Heart left ventricle (tissue), 16 donors: ENCODE results near the gene P4HA3. TPM values are rescaled to one million over a fixed set of nuclear protein-coding genes. Genes with fewer than 3 reads are reported as not detected.

Source experiments
- ATAC-seq, 4 donors: fragments of 200-7000 bp; cut with Tn5 transposase; one replicate each; pipeline ENCODE4 v1.9.1; 2020 to 2022; ENCODE audit warnings: moderate library complexity in 4 of 4, mild to moderate bottlenecking in 3 of 4, moderate number of reproducible peaks in 1 of 4
- DNase-seq, 5 donors: peaks; one replicate each; pipeline ENCODE4 v3.0.0-alpha.2; 2020
- H3K27ac ChIP-seq, 12 donors: fragments of 200-600 bp; sonication (generic) in 4 of 12; one replicate each; pipeline versions ENCODE4 v1.5.0 to v1.8.0; 2016 to 2022; ENCODE audit warnings: mild to moderate bottlenecking in 2 of 12
- H3K27me3 ChIP-seq, 9 donors: fragments of 200-600 bp; sonication (generic) in 2 of 9; one replicate each; pipeline versions ENCODE4 v1.5.1 to v1.8.0; 2016 to 2022; ENCODE audit warnings: mild to moderate bottlenecking in 3 of 9
- H3K36me3 ChIP-seq, 9 donors: fragments of 200-600 bp; sonication (generic) in 2 of 9; one replicate each; pipeline versions ENCODE4 v1.5.0 to v1.8.0; 2018 to 2022; ENCODE audit warnings: mild to moderate bottlenecking in 2 of 9
- H3K4me1 ChIP-seq, 12 donors: fragments of 200-600 bp; sonication (generic) in 4 of 12; one replicate each; pipeline versions ENCODE4 v1.5.0 to v1.8.0; 2016 to 2022; ENCODE audit warnings: mild to moderate bottlenecking in 3 of 12
- H3K4me3 ChIP-seq, 12 donors: fragments of 200-600 bp; sonication (generic) in 4 of 12; one replicate each; pipeline versions ENCODE4 v1.5.0 to v1.8.0; 2017 to 2022; ENCODE audit warnings: mild to moderate bottlenecking in 9 of 12, moderate library complexity in 4 of 12
- H3K9me3 ChIP-seq, 12 donors: fragments of 200-600 bp; sonication (generic) in 4 of 12; one replicate each; pipeline versions ENCODE4 v1.5.0 to v1.8.0; 2016 to 2022; ENCODE audit warnings: mild to moderate bottlenecking in 1 of 12
- POLR2A ChIP-seq, 2 donors: fragments of 450-650 bp; IDR thresholded peaks; one replicate each; pipeline ENCODE4 v1.6.1; 2017; ENCODE audit warnings: antibody characterized with exemption in 2 of 2, mild to moderate bottlenecking in 2 of 2, moderate library complexity in 2 of 2
- whole genome bisulfite sequencing, 4 donors: extraction: QIAGEN DNeasy Blood & Tissue Kit in 2 of 4; methylation state at CpG; one replicate each; pipeline versions ENCODE4 v1.1.5 to v1.1.7; 2013 to 2018; 5-methylcytosine and 5-hydroxymethylcytosine counted together
- intact Hi-C, 10 donors: fragments of 100-400 bp; cut with DNase I; formaldehyde crosslinking; loops; one replicate each; pipeline versions ENCODE4 v1.11.1 to v1.14.2; 2022
- polyA plus RNA-seq, 2 donors: library from polyadenylated mRNA; stranded (reverse); fragments of 200-250 nt; gene quantifications; one replicate each; pipeline ENCODE4 v1.2.3, GENCODE V29; 2013
- total RNA-seq, 9 donors: library from RNA; depleted of rRNA in 2 of 9; stranded (reverse); fragments of >200 nt in 2 of 9; fragmentation: NEBNext Ultra II Directional in 3 of 9; extraction: Animal tissue kit (Norgen Biotek cat#: 25700) in 3 of 9; gene quantifications; one replicate each; pipeline versions ENCODE4 v1.1.0 to v1.2.4, GENCODE V29; 2016 to 2023
- TF ChIP-seq, protein P1 (sequence below), 12 donors: fragments of 200-600 bp; sonication (generic) in 4 of 12; IDR thresholded peaks; one replicate each; pipeline versions ENCODE4 v1.5.0 to v1.8.0; 2018 to 2022; ENCODE audit warnings: antibody characterized with exemption in 12 of 12, mild to moderate bottlenecking in 5 of 12
- donor health status: ischemic (EF 13 %, LVEDD 7.1; RV severe dilation, severe dysfunction).
- donor health status: healthy with polysubstance abuse.
- donor health status: DM: no; HTN: yes; CAD: no.
- donor health status: DM: no; HTN: no; CAD: no.
- donor health status: ischemic (EF 25% LVEDD 6.9; RV normal size, moderate dysfunction).
- donor health status: ischemic (EF 25% LVEDD 5.7; RV mildly dilated, moderate dysfunction).
- donor health status: healthy.
- donor health status: DM: yes; HTN: yes; CAD: no.
- donor health status: ischemic (EF 35%, LVEDD 5.7; RV mildly dilated, moderate dysfunction).
- donor health status: nonischemic (EF 11% LVEDD 7.7; RV severe dilation, severe dysfunction).
- donor health status: DM: yes; HTN: yes; CAD: no.
- donor health status: PGD.
- donor health status: ischemic (EF 29% LVEDD 5.4; RV normal size, mild dysfunction).
- donor health status: nonischemic (EF 23%, LVEDD 6.1; RV moderate dilation, normal function).

Gene P4HA3
- total and polyA plus RNA-seq, 11 donors: 0.15 to 1.2 (median 0.54) TPM; not detected in 4

DNA sequence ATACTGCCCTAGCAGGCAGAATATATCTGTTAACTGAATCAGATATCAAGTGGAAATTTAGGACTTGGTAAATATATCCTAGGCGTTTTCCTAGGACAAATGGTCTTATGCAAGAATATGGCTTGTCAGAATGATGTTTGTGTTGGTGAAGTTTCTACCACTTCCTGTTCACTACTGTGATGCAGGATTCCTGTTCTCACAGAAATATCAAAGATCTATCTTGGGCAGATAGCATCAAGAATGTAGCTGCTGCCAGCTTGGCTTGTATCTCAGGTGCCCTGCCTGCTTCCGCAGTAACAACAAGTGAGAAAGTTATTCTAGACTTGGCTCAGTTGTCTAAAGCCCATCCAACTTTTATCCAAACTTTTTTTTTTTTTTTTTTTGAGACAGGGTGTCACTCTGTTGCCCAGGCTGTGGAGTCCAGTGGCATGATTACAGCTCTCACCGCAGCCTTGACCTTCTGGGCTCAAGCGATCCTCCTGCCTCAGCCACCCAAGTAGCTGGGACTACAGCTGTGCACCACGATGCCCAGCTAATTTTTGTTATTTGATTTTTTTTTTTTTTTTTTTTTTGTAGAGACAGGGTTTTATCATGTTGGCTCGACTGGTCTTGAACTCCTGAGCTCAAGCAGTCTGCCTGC lies 79.0 kb downstream of the P4HA3 start:
- H3K9me3 ChIP-seq: no peaks in the 10 kb centered on the region
- H3K4me1 ChIP-seq: peaks cover 0 to 11% (median 0%) of the 10 kb centered on the region in 12 donors
- ATAC-seq (peak in 1 of 4 donors; percentile 23), DNase-seq (no peak)
- peaks cover 0 to 74% (median 55%) of the 10 kb centered on the region in 9 donors for H3K36me3 ChIP-seq
- intact Hi-C loops: no loop called here
- H3K4me3 ChIP-seq: no peak overlapping the region
- H3K27me3 ChIP-seq: no peaks in the 10 kb centered on the region
- 77 to 86% (median 79%) methylated on average over 6 of the region's 6 CpGs for WGBS, 4 donors
- H3K27ac ChIP-seq: no peak overlapping the region
- no peak for TF ChIP-seq POLR2A (IDR thresholded peaks at IDR 0.05)
- TF ChIP-seq, protein P1, sequence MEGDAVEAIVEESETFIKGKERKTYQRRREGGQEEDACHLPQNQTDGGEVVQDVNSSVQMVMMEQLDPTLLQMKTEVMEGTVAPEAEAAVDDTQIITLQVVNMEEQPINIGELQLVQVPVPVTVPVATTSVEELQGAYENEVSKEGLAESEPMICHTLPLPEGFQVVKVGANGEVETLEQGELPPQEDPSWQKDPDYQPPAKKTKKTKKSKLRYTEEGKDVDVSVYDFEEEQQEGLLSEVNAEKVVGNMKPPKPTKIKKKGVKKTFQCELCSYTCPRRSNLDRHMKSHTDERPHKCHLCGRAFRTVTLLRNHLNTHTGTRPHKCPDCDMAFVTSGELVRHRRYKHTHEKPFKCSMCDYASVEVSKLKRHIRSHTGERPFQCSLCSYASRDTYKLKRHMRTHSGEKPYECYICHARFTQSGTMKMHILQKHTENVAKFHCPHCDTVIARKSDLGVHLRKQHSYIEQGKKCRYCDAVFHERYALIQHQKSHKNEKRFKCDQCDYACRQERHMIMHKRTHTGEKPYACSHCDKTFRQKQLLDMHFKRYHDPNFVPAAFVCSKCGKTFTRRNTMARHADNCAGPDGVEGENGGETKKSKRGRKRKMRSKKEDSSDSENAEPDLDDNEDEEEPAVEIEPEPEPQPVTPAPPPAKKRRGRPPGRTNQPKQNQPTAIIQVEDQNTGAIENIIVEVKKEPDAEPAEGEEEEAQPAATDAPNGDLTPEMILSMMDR (IDR thresholded peaks at IDR 0.05): no peak

DNA sequence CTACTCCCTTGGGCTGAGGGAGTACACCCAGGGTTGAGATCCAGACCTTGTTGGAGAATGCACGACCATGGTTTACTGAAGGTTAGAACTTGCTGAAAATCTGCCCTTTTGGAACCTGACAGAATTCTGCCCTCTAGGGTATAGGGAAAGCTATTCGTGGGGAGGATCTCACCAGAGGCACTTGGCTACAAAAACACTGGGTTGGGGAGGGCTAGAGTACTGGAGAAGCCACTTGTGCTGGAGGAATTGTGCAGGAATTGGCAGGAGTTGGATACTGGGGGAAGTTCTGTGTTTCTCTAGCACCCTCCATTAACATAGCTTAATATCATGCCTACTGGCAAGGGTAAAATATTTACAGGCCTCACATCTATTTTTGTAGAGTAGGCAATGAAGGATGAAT lies 84.5 kb downstream of the P4HA3 start:
- peak; percentile 65 to 83 (median 76) for ATAC-seq
- 42 to 58% (median 52%) methylated on average over 2 of the region's 2 CpGs for WGBS, 4 donors
- no peak for TF ChIP-seq POLR2A (IDR thresholded peaks at IDR 0.05)
- TF ChIP-seq, protein P1 (IDR thresholded peaks at IDR 0.05): peak in 1 of 12 donors; percentile 4
- peaks cover 0 to 33% (median 23%) of the 10 kb centered on the region in 9 donors for H3K36me3 ChIP-seq
- DNase-seq: peak in 2 of 5 donors; percentile 15 to 29
- intact Hi-C loops: no loop called here
- H3K4me1 ChIP-seq: peaks cover 0 to 15% (median 5%) of the 10 kb centered on the region in 12 donors
- H3K4me3 ChIP-seq: no peak overlapping the region
- no peaks in the 10 kb centered on the region for H3K9me3 ChIP-seq
- no peaks in the 10 kb centered on the region for H3K27me3 ChIP-seq
- H3K27ac ChIP-seq: peak overlapping the region in 5 of 12 donors; percentile 8 to 54 (median 15)

- DNase-seq: no peak
- WGBS, 4 donors: 96 to 98% (median 96%) methylated on average over 4 of the region's 4 CpGs
- Histone ChIP-seq H3K27me3 (no peaks in the 10 kb centered on the region), H3K4me1 (peaks cover 0 to 15% (median 5%) of the 10 kb centered on the region in 12 donors), H3K9me3 (no peaks in the 10 kb centered on the region), H3K36me3 (peaks cover 0 to 19% (median 11%) of the 10 kb centered on the region in 9 donors), H3K27ac (no peak overlapping the region), H3K4me3 (no peak overlapping the region)
- intact Hi-C loops: no loop called here
- TF ChIP-seq, protein P1 (IDR thresholded peaks at IDR 0.05): no peak
- TF ChIP-seq POLR2A (IDR thresholded peaks at IDR 0.05): no peak
- ATAC-seq: no peak
Measured at GRCh38 chr11:74225565-74225964, 85.9 kb downstream of the P4HA3 start.

DNA sequence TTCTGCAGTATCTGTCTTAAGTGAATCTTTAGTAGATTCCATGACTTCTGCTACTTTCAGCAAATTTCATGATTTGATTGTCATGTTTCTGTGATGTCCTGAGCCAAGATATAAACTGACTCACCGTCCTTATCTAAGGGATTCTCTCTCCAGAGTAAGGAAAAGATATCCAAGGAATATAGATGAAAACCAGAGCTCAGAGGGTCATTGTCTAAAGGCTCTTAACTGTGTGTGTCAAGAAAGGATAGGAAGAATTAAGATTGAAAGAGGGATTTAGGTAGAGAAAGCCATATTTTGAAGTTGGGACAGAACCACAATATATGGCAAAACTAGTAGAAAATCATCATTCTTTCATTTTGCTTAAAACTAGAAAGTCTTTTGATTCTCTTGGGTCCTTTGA lies 89.6 kb downstream of the P4HA3 start:
- DNase-seq (no peak), ATAC-seq (no peak)
- no peaks in the 10 kb centered on the region for H3K9me3 ChIP-seq
- H3K4me3 ChIP-seq: no peak overlapping the region
- no peaks in the 10 kb centered on the region for H3K27me3 ChIP-seq
- WGBS, 4 donors: 20 to 31% (median 26%) methylated on average over 1 of the region's 1 CpG
- TF ChIP-seq, protein P1 (IDR thresholded peaks at IDR 0.05): no peak
- TF ChIP-seq POLR2A (IDR thresholded peaks at IDR 0.05): no peak
- peaks cover 0 to 5% (median 0%) of the 10 kb centered on the region in 12 donors for H3K4me1 ChIP-seq
- H3K27ac ChIP-seq: no peak overlapping the region
- peaks cover 0 to 10% (median 3%) of the 10 kb centered on the region in 9 donors for H3K36me3 ChIP-seq
- intact Hi-C loops: no loop called here
